GM12878 (cell line): ENCODE measurements around the gene MRPL37. TPM values are rescaled to one million over a fixed set of nuclear protein-coding genes. Genes with fewer than 3 reads are reported as not detected.
A peak's percentile ranks its signal among the peaks of the same experiment; 100 is the strongest.

ENCODE experiments used
- ATAC-seq: fragments of 200-7000 bp; cut with Tn5 transposase; 3 replicates; pipeline ENCODE4 v1.9.1; 2020; ENCODE audit warnings: mild to moderate bottlenecking, moderate library complexity
- Bru-seq: library from RNA; stranded (reverse); fragments of 400-500 nt; gene quantifications from one replicate; lab custom pipeline; 2021; lab: Mats Ljungman, UMichigan
- BruChase-seq, 2 experiments: library from RNA; stranded (reverse); fragments of 400-500 nt; gene quantifications; one replicate each; lab custom pipeline; 2021; lab: Mats Ljungman, UMichigan
- BruUV-seq: library from RNA; stranded (reverse); fragments of 400-500 nt; replicated peaks from 2 replicates; lab custom pipeline; 2021; lab: Mats Ljungman, UMichigan
- CTCF ChIA-PET: fragments of 300-600 bp; sonication (Branson Sonifier 250); formaldehyde crosslinking; extraction: SDS; loops from one replicate; lab custom pipeline; 2021; ENCODE audit warnings: inconsistent platforms; lab: Yijun Ruan, JAX
- POLR2A ChIA-PET: fragments of 350-600 bp; formaldehyde crosslinking; extraction: SDS; loops from one replicate; lab custom pipeline; 2021; ENCODE audit warnings: inconsistent platforms; lab: Charles Lee
- RAD21 ChIA-PET: fragments of 300-600 bp; sonication (Branson Sonifier 250); formaldehyde crosslinking; loops from one replicate; lab custom pipeline; 2023; ENCODE audit warnings: antibody characterized with exemption; ENCODE audit not compliant: unreplicated experiment; lab: Charles Lee
- SMC1A ChIA-PET: fragments of 300-600 bp; sonication (Branson Sonifier 250); formaldehyde crosslinking; loops from one replicate; lab custom pipeline; 2023; ENCODE audit not compliant: unreplicated experiment, uncharacterized antibody; lab: Charles Lee
- DNase-seq: peaks from one replicate; pipeline ENCODE4 v3.0.0-alpha.2; 2011; ENCODE audit warnings: low read depth, low spot score
- FAIRE-seq: peaks from 3 replicates; lab custom pipeline; 2011; peaks lifted over from hg19 to GRCh38; lab: Jason Lieb, UNC
- H2AFZ ChIP-seq: 2 replicates; pipeline ENCODE4 v1.6.0; 2011; ENCODE audit warnings: low read depth, low read length, control low read depth; ENCODE audit not compliant: control insufficient read depth
- H3K27ac ChIP-seq: 2 replicates; pipeline ENCODE4 v1.5.1; 2011; ENCODE audit warnings: control low read depth; ENCODE audit not compliant: control insufficient read depth, insufficient read depth
- H3K27me3 ChIP-seq, 2 experiments: replicated peaks in 1 of 2; 2 replicates each; pipeline versions ENCODE4 v1.6.0 to v1.6.1; 2011; ENCODE audit warnings: low read length in 1 of 2; ENCODE audit not compliant: control insufficient read depth in 2 of 2, insufficient read depth in 2 of 2
- H3K36me3 ChIP-seq, 2 experiments: 2 replicates each; pipeline ENCODE4 v1.5.1; 2011; ENCODE audit warnings: low read length in 1 of 2; ENCODE audit not compliant: control insufficient read depth in 2 of 2, insufficient read depth in 2 of 2
- H3K4me1 ChIP-seq: 2 replicates; pipeline ENCODE4 v1.6.1; 2011; ENCODE audit warnings: mild to moderate bottlenecking, low read length, moderate library complexity, mixed read lengths; ENCODE audit not compliant: control insufficient read depth, insufficient read depth
- H3K4me2 ChIP-seq: 2 replicates; pipeline ENCODE4 v1.6.0; 2011; ENCODE audit warnings: control low read depth; ENCODE audit not compliant: control insufficient read depth, insufficient read depth
- H3K4me3 ChIP-seq: fragments of 200-600 bp; sonication (generic); 2 replicates; pipeline ENCODE4 v1.5.1; 2016
- H3K79me2 ChIP-seq: 2 replicates; pipeline ENCODE4 v1.6.0; 2011; ENCODE audit warnings: low read length; ENCODE audit not compliant: control insufficient read depth, insufficient read depth
- H3K9ac ChIP-seq: 2 replicates; pipeline ENCODE4 v1.8.0; 2011; ENCODE audit warnings: low read length, control low read depth, mixed read lengths; ENCODE audit not compliant: control insufficient read depth, insufficient read depth
- H3K9me3 ChIP-seq: replicated peaks from 3 replicates; pipeline ENCODE4 v1.5.1; 2011; ENCODE audit warnings: mild to moderate bottlenecking, low read length; ENCODE audit not compliant: control insufficient read depth, insufficient read depth
- H4K20me1 ChIP-seq: 2 replicates; pipeline ENCODE4 v1.6.0; 2011; ENCODE audit not compliant: control insufficient read depth, insufficient read depth
- CEBPZ ChIP-seq: fragments of 150-350 bp; IDR thresholded peaks from 2 replicates; pipeline ENCODE4 v1.6.1; 2016; ENCODE audit warnings: low read depth, low read length
- CREB1 ChIP-seq: IDR thresholded peaks from 2 replicates; pipeline ENCODE4 v1.6.1; 2012; ENCODE audit warnings: low read depth, mild to moderate bottlenecking, inconsistent platforms
- E4F1 ChIP-seq: fragments of 450-650 bp; IDR thresholded peaks from 2 replicates; pipeline ENCODE4 v1.6.1; 2018; ENCODE audit warnings: borderline replicate concordance, mild to moderate bottlenecking; ENCODE audit not compliant: partially characterized antibody
- JUND ChIP-seq: IDR thresholded peaks from 2 replicates; pipeline ENCODE4 v1.6.1; 2012; ENCODE audit warnings: low read depth, mild to moderate bottlenecking, low read length, improper control_type of control experiment, moderate library complexity
- RUNX3 ChIP-seq: IDR thresholded peaks from 2 replicates; pipeline ENCODE4 v1.6.1; 2012; ENCODE audit warnings: low read length, inconsistent platforms
- ZBTB11 ChIP-seq: fragments of 450-650 bp; formaldehyde crosslinking; IDR thresholded peaks from 2 replicates; pipeline ENCODE4 v1.5.0; 2022; ENCODE audit warnings: mild to moderate bottlenecking, missing genetic modification characterization
- WGBS: methylation state at CpG from one replicate; pipeline ENCODE4 v1.1.6; 2016; ENCODE audit warnings: low lambda C conversion rate; ENCODE audit not compliant: insufficient replicate concordance, insufficient coverage; ENCODE audit errors: missing lambda C conversion rate; 5-methylcytosine and 5-hydroxymethylcytosine counted together
- in situ Hi-C: fragments of 300-500 bp; cut with MboI; formaldehyde crosslinking; loops from 9 replicates; pipeline ENCODE4 v1.14.3; 2018; ENCODE audit warnings: mixed read lengths
- intact Hi-C: fragments of 100-400 bp; cut with micrococcal nuclease; formaldehyde crosslinking; loops from one replicate; pipeline ENCODE4 v1.14.2; 2022; ENCODE audit not compliant: unreplicated experiment
- long read RNA-seq, 2 experiments: library from polyadenylated mRNA; unstranded; transcript quantifications; one replicate each; pipeline ENCODE4 v2.0.0, GENCODE V29; 2019 to 2020
- polyA minus RNA-seq, 3 experiments: library from RNA; depleted of rRNA, polyadenylated mRNA; stranded (reverse); fragments of >200 nt; gene quantifications; 2 replicates each; pipeline ENCODE4 v1.2.3, GENCODE V29; 2011
- polyA plus RNA-seq, 11 experiments: library from polyadenylated mRNA; depleted of rRNA in 4 of 11; unstranded in 6 of 11; stranded (reverse) in 5 of 11; fragments of >200 nt; fragmentation: Nextera tagmentation in 4 of 11; fragmentation: Illumina TruSeq in 1 of 11; extraction: Ambion mirVana in 4 of 11; extraction: Trizol in 1 of 11; gene quantifications; 1 replicate in 1 of 11; 2 replicates in 10 of 11; pipeline versions ENCODE4 v1.2.1 to v1.2.3, GENCODE V29; 2011 to 2016; ENCODE audit warnings: inconsistent platforms in 2 of 11, missing spikeins in 2 of 11, low read depth in 1 of 11
- total RNA-seq, 4 experiments: library from RNA; depleted of rRNA in 3 of 4; stranded (reverse); fragments of >200 nt in 3 of 4; fragmentation: Illumina TruSeq in 1 of 4; extraction: Trizol in 1 of 4; gene quantifications; 2 replicates each; pipeline versions ENCODE4 v1.2.1 to v1.2.3, GENCODE V29; 2013 to 2021

Gene MRPL37
- total RNA-seq (2013; cell fraction: nucleolus; rRNA removed) = 36.5 and 36.7 TPM in 2 replicates
- 170 and 179 TPM in 2 replicates for total RNA-seq (2014; rRNA removed)
- 124 and 130 TPM in 2 replicates for total RNA-seq (2014; rRNA removed; fragmentation: Illumina TruSeq; extraction: Trizol)
- total RNA-seq (2021) = 150 and 158 TPM in 2 replicates
- 68.3 TPM for polyA plus RNA-seq (2011; ENCODE audit: low read depth)
- polyA plus RNA-seq (2011; rRNA removed) = 32.9 and 47.8 TPM in 2 replicates
- 71.1 and 71.4 TPM in 2 replicates for polyA plus RNA-seq (2011; cell fraction: cytosol; rRNA removed)
- polyA plus RNA-seq (2011; cell fraction: nucleus; rRNA removed) = 20.1 and 31.6 TPM in 2 replicates
- polyA plus RNA-seq (2012) = 99.0 and 109 TPM in 2 replicates
- 184 and 190 TPM in 2 replicates for polyA plus RNA-seq (2014; fragmentation: Illumina TruSeq; extraction: Trizol)
- 100 to 1,000 TPM in 1 of 2 experiments, 10 to 100 TPM in 1; 41.4 to 109 TPM for polyA plus RNA-seq (2014; fragmentation: Nextera tagmentation; extraction: Ambion mirVana)
- 166 and 167 TPM in 2 replicates for polyA plus RNA-seq (2014; rRNA removed)
- 100 to 1,000 TPM; 194 to 217 TPM for polyA plus RNA-seq (2016; fragmentation: Nextera tagmentation; extraction: Ambion mirVana)
- polyA minus RNA-seq (2011; rRNA and poly(A)+ RNA removed) = 21.4 and 35.8 TPM in 2 replicates
- 15.0 and 16.5 TPM in 2 replicates for polyA minus RNA-seq (2011; cell fraction: cytosol; rRNA and poly(A)+ RNA removed)
- 8.8 and 11.5 TPM in 2 replicates for polyA minus RNA-seq (2011; cell fraction: nucleus; rRNA and poly(A)+ RNA removed)
- Bru-seq, nascent RNA = percentile 77 among the genes with signal in this experiment
- BruChase-seq, experiment 1, labeled RNA remaining after a 6-hour chase = percentile 76 among the genes with signal in this experiment
- percentile 72 among the genes with signal in this experiment for BruChase-seq, experiment 2, labeled RNA remaining after a 2-hour chase
- long read RNA-seq, experiment 1, transcript MRPL37-202 (7 exons, 1,483 nt) = major isoform, 202 of 222 reads
- long read RNA-seq, experiment 1, partial matches to known transcripts = 9 of 222 reads
- long read RNA-seq, experiment 1, other reads (novel, unspliced or antisense) = 10 of 222 reads
- long read RNA-seq, experiment 2, transcript MRPL37-202 (7 exons, 1,483 nt) = major isoform, 92 of 100 reads
- long read RNA-seq, experiment 2, partial matches to known transcripts = 5 of 100 reads
- long read RNA-seq, experiment 2, other reads (novel, unspliced or antisense) = 3 of 100 reads

DNA sequence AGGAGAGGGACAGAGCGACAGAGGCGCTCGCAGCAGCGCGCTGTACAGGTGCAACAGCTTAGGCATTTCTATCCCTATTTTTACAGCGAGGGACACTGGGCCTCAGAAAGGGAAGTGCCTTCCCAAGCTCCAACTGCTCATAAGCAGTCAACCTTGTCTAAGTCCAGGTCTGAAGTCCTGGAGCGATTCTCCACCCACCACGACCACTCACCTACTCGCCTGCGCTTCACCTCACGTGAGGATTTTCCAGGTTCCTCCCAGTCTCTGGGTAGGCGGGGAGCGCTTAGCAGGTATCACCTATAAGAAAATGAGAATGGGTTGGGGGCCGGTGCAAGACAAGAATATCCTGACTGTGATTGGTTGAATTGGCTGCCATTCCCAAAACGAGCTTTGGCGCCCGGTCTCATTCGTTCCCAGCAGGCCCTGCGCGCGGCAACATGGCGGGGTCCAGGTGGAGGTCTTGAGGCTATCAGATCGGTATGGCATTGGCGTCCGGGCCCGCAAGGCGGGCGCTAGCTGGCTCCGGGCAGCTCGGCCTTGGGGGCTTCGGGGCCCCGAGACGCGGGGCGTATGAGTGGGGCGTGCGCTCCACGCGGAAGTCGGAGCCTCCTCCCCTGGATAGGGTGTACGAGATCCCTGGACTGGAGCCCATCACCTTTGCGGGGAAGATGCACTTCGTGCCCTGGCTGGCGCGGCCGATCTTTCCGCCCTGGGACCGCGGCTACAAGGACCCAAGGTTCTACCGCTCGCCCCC lies at the start of gene MRPL37, which contains the start of gene CYB5RL:
TSS of gene MRPL37 (plus strand) at position 403 of the 754 bp plus-strand sequence. CDS start at position 480, 77 bp downstream.
TSS of gene CYB5RL (minus strand) at position 266 of the 754 bp plus-strand sequence. CDS start 4,414 bp downstream, outside the sequence.
- peak within 1 kb of the TSS; percentile 92 for H2AFZ ChIP-seq
- peaks cover 0 to 3% of the 10 kb centered on the region in 2 experiments; a peak in 2 of 4 replicates for H3K36me3 ChIP-seq
- ChIA-PET POLR2A (interaction anchor here (0.6 to 1.1 kb wide), 5 partner anchors 10 to 289 kb away, joined by 3 to 9 read pairs (median 3); partner anchors contain the start of genes IFT25 and SSBP3), RAD21 (interaction anchor here (0.5 to 2.3 kb wide), 8 partner anchors 19 to 289 kb away, joined by 3 to 9 read pairs (median 4); partner anchors contain the start of gene IFT25), CTCF (interaction anchor here (0.8 to 3.5 kb wide), 5 partner anchors 18 to 339 kb away, joined by 3 to 16 read pairs (median 3); no protein-coding TSS in a partner anchor), SMC1A (interaction anchor here (0.7 to 1.6 kb wide), 4 partner anchors 9 to 288 kb away, joined by 3 to 5 read pairs (median 4); no protein-coding TSS in a partner anchor)
- peak within 1 kb of the TSS; percentile 68 for H3K27ac ChIP-seq
- H4K20me1 ChIP-seq = no peaks in the 10 kb centered on the region
- ATAC-seq (peak; percentile 98), FAIRE-seq (peak; percentile 95), DNase-seq (peak; percentile 91)
- intact Hi-C loops = loop anchor here (5.0 kb wide), 2 partner anchors 207 to 287 kb away; partner anchors contain the start of gene SSBP3
- H3K9ac ChIP-seq = peak within 1 kb of the TSS; percentile 78
- 0 out of 2 replicates have a peak, but pooled peaks cover 5% of the 10 kb centered on the region for H3K4me1 ChIP-seq
- peaks cover 41% of the 10 kb centered on the region for H3K79me2 ChIP-seq
- H3K4me3 ChIP-seq = peak within 1 kb of the TSS; percentile 88
- no peaks in the 10 kb centered on the region for H3K27me3 ChIP-seq
- 1% methylated on average over 51 of the region's 51 CpGs for WGBS
- no peaks in the 10 kb centered on the region for H3K9me3 ChIP-seq
- peak within 1 kb of the TSS; percentile 92 for H3K4me2 ChIP-seq
- in situ Hi-C loops = no loop called here
- BruUV-seq = no TSS peak
- TF ChIP-seq JUND (no peak), CEBPZ (peak; percentile 57; the same call in 1 of the 2 replicates), ZBTB11 (CRISPR knock-in tag) (no peak), RUNX3 (no peak), CREB1 (peak; percentile 79), E4F1 (no peak)
